HG02571 (cell line): ENCODE data around the gene PTPRN2.
"Not testable (repeated sequence)": the region's sequence is repeated elsewhere in the genome, so short reads cannot be mapped to it uniquely, and the experiment has no call there.

ENCODE experiments used
- ATAC-seq: cut with Tn5 transposase; IDR thresholded peaks from one replicate; pipeline ENCODE4 v1.9.1; 2021; ENCODE audit warnings: mild to moderate bottlenecking, moderate library complexity; ENCODE audit not compliant: unreplicated experiment

Gene PTPRN2

GRCh38 chr7:158391141-158391540, 196.5 kb downstream of the PTPRN2 start:
- no peak for ATAC-seq

- no peak for ATAC-seq
Measured at GRCh38 chr7:158390460-158390859, 197.2 kb downstream of the PTPRN2 start.

- ATAC-seq, result no peak
Measured at GRCh38 chr7:158389514-158390425, 197.9 kb downstream of the PTPRN2 start.

GRCh38 chr7:158388928-158389327, 198.7 kb downstream of the PTPRN2 start:
- ATAC-seq, result no peak

- ATAC-seq, result no peak
Measured at GRCh38 chr7:158388072-158388471, 199.6 kb downstream of the PTPRN2 start.

- no peak for ATAC-seq
Measured at GRCh38 chr7:158387546-158387891, 200.1 kb downstream of the PTPRN2 start.

- ATAC-seq, result no peak
Measured at GRCh38 chr7:158386866-158387545, 200.6 kb downstream of the PTPRN2 start.

DNA sequence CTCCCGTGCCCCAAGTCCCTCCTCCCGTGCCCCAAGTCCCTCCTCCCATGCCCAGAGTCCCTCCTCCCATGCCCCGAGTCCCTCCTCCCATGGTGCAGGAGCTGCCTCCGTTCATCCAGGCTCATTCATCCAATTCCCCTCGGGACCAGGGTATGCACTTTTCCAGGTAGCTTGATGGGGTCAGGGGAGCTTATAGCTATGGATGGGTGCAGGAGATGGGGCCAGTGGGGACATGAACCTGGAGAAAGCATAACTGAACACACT, 201.3 kb downstream of the PTPRN2 start:
- ATAC-seq, result no peak

DNA sequence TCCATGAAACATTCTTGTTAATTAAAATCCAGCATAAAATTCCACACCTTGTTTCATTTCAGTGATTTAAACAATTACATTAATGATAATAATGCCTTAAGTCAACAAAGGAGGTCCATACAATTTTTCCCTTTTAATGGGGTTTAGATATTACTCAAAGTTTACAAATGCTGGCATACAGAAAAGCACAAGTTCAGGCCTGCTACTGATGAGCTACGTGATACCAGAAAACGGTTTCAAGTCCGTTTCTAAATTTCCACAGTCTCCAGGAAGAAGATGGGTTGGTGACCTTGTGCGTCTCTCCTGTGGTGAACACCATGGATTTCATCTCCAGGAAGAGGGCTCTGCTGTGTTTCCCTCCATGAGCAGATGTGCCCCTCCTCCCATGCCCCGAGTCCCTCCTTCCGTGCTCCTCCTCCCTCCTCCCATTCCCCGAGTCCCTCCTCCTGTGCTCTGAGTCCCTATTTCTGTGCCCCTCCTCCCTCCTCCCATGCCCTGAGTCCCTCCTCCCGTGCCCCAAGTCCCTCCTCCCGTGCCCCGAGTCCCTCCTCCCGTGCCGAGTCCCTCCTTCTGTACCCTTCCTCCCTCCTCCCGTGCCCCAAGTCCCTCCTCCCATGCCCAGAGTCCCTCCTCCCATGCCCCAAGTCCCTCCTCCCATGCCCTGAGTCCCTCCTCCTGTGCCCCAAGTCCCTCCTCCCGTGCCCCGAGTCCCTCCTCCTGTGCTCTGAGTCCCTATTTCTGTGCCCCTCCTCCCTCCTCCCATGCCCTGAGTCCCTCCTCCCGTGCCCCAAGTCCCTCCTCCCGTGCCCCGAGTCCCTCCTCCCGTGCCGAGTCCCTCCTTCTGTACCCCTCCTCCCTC, 201.9 kb downstream of the PTPRN2 start:
- not testable (repeated sequence) for ATAC-seq

GRCh38 chr7:158384746-158385145, 202.9 kb downstream of the PTPRN2 start:
- no peak for ATAC-seq

- no peak for ATAC-seq
Measured at GRCh38 chr7:158383665-158384064, 204.0 kb downstream of the PTPRN2 start.

DNA sequence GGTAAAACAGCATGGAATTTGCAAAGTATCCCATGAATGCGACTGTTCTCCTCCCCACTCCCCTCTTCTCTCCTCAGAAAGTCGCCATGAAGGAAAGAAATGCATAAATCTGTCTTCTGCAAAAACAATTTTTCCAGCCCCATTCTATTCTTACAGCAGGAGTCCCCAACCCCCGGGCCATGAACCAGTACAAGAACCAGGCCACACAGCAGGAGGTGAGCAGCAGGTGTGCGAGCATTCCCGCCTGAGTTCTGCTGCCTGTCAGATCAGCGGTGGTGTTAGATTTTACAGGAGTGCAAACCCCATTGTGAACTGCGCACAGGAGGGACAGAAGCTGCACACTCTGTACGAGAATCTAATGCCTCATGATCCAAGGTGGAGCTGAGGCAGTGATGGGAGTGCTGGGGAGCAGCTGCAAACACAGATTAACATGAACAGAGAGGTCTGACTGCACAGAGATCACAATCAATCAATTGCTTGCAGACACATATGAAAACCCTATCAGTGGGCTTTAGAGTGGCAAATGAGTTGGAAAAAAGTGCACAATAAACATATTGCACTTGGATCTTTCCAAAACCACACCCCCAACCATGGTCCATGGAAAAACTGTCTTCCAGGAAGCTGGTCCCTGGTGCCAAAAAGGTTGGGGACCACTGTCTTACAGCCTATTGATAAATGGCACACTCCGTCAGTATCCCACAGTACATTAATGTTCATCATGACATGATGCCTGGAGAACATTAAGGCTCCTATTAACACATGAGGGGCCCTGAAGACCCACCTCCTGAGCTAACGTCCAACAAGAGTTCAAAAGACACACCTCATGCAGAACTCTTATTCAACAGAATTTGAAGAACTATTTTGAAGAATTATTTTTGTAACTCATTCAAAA, 205.0 kb downstream of the PTPRN2 start:
- ATAC-seq, result no peak

DNA sequence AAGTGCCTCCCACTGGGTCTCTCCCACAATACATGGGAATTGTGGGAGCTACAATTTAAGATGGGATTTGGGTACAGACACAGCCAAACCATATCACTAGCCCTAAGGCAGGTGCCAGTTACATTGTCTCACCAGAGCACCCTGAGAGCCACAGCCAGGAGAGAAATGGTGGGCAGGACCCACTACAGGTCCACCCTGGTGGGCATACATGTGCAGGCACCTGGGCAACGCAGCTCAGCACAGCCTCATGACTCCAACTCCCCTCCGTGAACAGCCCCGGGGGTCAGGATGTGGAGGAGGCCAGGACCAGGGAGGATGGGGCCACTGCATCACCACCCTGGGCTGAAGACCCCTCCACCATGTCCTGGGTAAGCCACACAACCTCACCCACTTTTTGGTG, 205.7 kb downstream of the PTPRN2 start:
- ATAC-seq, result no peak

DNA sequence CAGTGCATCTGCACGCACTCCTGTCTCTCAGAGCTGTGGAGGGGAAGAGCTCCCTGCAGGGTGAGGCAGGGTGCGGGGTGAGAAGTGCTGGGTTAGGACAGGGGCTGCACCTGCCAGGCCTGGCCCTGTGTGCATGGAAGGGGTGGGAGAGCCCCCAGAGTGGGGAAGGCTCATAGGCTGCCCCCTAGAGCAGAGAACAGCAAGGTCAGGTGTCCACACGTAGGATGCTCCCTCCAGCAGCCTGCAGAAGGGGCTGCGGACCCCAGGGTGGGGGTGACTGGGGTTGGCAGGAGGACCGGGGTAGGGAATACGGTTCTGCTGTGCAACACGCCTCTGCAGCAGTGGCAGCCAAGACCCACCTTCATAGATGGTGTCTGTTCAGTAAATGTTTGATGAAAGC, 208.6 kb downstream of the PTPRN2 start:
- no peak for ATAC-seq

DNA sequence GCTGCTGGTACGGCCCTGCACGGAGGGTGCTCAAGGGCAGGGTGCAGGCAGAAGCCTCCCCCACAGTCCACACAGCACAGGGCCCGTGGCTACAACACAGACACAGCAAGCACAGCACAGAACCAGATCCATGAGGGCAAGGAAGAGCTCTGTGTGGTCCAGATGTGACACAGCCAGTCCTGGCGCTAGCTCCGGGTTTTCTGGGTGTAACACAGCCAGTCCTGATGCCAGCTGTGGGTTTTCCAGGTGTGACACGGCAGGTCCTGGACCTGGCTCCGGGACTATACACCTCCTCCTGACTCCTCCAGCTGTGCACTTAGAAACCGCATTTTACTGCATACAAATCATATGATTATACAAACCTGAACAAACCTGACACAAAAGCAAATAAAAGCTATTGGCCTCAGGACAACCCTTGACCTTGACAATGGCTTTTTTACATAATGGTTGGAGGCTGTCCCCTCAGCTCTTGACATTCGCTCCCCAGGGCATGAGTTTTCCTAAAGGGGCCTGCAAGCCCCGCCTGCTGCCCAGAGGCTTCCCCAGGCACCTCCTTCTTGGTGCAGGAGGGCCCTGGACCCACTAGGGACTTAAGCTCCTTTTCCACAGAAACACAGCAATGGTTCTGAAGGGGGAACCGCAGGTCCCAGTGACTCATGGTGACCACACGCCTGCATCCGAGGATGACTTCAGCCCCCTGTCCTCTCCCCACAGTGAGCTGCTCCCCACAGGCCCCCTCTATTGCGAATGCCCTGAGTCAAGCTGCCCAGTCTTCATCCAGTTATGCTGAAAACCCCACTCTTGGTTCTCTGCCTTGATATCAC, 209.6 kb downstream of the PTPRN2 start:
- ATAC-seq, result no peak

- not testable (repeated sequence) for ATAC-seq
Measured at GRCh38 chr7:158376839-158377186, 210.8 kb downstream of the PTPRN2 start.

DNA sequence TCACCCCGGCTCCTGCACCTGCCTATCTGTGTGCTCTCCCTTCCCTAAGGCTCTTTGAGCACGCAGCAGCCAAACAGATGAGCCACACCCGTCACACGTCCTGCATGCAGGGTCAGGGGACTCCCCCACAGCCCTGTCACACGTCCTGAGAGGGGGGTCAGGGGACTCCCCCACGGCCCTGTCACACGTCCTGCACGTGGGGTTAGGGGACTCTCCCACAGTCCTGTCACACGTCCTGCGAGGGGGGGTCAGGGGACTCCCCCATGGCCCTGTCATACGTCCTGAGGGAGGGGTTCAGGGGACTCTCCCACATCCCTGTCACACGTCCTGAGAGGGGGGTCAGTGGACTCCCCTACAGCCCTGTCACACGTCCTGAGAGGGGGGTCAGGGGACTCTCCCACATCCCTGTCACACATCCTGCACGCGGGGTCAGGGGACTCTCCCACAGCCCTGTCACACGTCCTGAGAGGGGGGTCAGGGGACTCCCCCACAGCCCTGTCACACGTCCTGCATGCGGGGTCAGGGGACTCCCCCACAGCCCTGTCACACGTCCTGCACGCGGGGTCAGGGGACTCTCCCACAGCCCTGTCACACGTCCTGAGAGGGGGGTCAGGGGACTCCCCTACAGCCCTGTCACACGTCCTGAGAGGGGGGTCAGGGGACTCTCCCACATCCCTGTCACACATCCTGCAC, 211.3 kb downstream of the PTPRN2 start:
- not testable (repeated sequence) for ATAC-seq

DNA sequence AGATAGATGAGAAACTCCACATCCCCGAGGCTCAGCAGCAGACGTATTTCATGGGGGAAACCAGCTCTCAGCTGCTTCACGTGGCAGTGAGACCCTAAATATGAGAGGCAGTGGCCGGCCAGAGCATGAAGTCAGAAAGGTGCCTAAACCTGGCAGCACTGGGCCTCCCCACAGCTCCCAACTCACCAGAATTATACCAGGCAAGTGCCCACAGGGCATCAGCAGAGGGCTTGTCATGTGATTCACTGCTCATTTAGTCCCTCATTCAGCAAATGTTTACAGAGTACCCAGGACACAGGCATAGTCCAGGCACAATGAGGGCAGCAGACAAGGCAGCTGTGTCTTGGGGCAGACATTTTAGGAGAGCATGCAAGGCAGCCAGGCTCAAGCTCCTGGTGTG, 212.6 kb downstream of the PTPRN2 start:
- no peak for ATAC-seq

- no peak for ATAC-seq
Measured at GRCh38 chr7:158374586-158374985, 213.0 kb downstream of the PTPRN2 start.
